Measurements from ENCODE around the gene HIPK2.

- TF ChIP-seq CTCF (conservative IDR thresholded peaks at IDR 0.05; ENCODE audit: low read depth, low read length), result no peak
- TF ChIP-seq EZH2 (IDR thresholded peaks at IDR 0.05; ENCODE audit: borderline replicate concordance, low read depth, low read length, poor library complexity, severe bottlenecking), result no peak
These were observed 235.3 kb downstream of the HIPK2 start for GRCh38 chr7:139542308-139543151.
